K562 (cell line): ENCODE results near the gene CABYR.

ENCODE experiments used
- CTCF ChIP-seq, 3 experiments: IDR thresholded peaks in 2 of 3; conservative IDR thresholded peaks in 1 of 3; 2 replicates each; pipeline ENCODE4 v1.5.1; 2011 to 2012; ENCODE audit warnings: low read length in 3 of 3, mild to moderate bottlenecking in 3 of 3, control low read depth in 2 of 3, improper control_type of control experiment in 1 of 3, inconsistent platforms in 1 of 3, low read depth in 1 of 3, mixed read lengths in 1 of 3, moderate library complexity in 1 of 3; ENCODE audit not compliant: insufficient read depth in 2 of 3
- GABPA ChIP-seq: fragments of 200-800 bp; sonication (Bioruptor generic); conservative IDR thresholded peaks from 2 replicates; pipeline ENCODE4 v1.6.1; 2016; ENCODE audit warnings: low read depth, missing genetic modification characterization, missing compliant biosample characterization
- JUND ChIP-seq, 2 experiments: IDR thresholded peaks; 2 replicates in 1 of 2; 3 replicates in 1 of 2; pipeline ENCODE4 v1.6.1; 2011; ENCODE audit warnings: borderline replicate concordance in 2 of 2, low read depth in 2 of 2, low read length in 2 of 2, improper control_type of control experiment in 1 of 2, missing biosample characterization in 1 of 2, missing genetic modification characterization in 1 of 2, missing genetic modification reagents in 1 of 2
- POLR2A ChIP-seq: fragments of 450-650 bp; conservative IDR thresholded peaks from 2 replicates; pipeline ENCODE4 v1.6.1; 2016
- SETDB1 ChIP-seq: IDR thresholded peaks from one replicate; pipeline ENCODE4 v1.6.1; 2012; ENCODE audit warnings: low read length, control low read depth, inconsistent platforms
- SP2 ChIP-seq: IDR thresholded peaks from 2 replicates; pipeline ENCODE4 v1.6.1; 2011; ENCODE audit warnings: mild to moderate bottlenecking, low read depth, low read length, moderate library complexity; ENCODE audit not compliant: poor library complexity, severe bottlenecking; ENCODE audit errors: extremely low read depth
- ZNF77 ChIP-seq: fragments of 250-450 bp; sonication (Bioruptor Pico); IDR thresholded peaks from 2 replicates; pipeline ENCODE4 v1.5.0; 2020
- TF ChIP-seq, protein P1 (sequence below), 2 experiments: fragments of 450-650 bp in 1 of 2; IDR thresholded peaks; 2 replicates each; pipeline ENCODE4 v1.6.1; 2011 to 2017; ENCODE audit warnings: low read depth in 2 of 2, antibody characterized with exemption in 1 of 2, borderline replicate concordance in 1 of 2, low read length in 1 of 2, mild to moderate bottlenecking in 1 of 2, mixed read lengths in 1 of 2; ENCODE audit not compliant: control insufficient read depth in 1 of 2
- TF ChIP-seq, protein P2 (sequence below): fragments of 250-450 bp; sonication (Bioruptor Pico); IDR thresholded peaks from 2 replicates; pipeline ENCODE4 v1.5.0; 2021

DNA sequence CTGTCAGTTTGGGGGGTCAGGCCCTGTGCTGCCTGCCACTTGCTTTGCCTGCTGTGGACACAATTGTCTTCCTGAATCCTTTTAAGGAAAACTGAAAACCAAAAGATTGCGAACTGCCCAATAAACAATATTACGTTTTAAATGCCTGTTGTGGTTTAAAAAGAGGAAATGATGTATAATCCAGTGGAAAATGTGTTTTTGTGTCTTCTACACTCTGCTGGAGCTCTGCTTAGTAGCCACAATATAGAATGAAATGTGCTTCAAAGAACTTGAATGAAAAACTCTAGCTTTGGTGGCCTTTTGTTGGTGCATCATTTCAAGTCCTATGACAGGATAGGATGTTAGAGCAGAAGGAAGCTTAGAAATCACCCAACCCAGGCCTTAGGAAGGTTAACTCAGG, 23.2 kb upstream of the CABYR start:
- TF ChIP-seq CTCF (IDR thresholded peaks at IDR 0.05 in 2 of 3, conservative IDR thresholded peaks at IDR 0.05 in 1 of 3; ENCODE audit: insufficient read depth in 2 of 3, low read depth in 1 of 3, low read length in 3 of 3) (no peak), SP2 (no peak), SETDB1 (no peak), JUND (IDR thresholded peaks at IDR 0.05; ENCODE audit: borderline replicate concordance, low read depth, low read length) (no peak), JUND (tag; IDR thresholded peaks at IDR 0.05; ENCODE audit: borderline replicate concordance, low read depth, low read length) (no peak), GABPA (no peak), ZNF77 (no peak), POLR2A (no peak)
- TF ChIP-seq, protein P1, sequence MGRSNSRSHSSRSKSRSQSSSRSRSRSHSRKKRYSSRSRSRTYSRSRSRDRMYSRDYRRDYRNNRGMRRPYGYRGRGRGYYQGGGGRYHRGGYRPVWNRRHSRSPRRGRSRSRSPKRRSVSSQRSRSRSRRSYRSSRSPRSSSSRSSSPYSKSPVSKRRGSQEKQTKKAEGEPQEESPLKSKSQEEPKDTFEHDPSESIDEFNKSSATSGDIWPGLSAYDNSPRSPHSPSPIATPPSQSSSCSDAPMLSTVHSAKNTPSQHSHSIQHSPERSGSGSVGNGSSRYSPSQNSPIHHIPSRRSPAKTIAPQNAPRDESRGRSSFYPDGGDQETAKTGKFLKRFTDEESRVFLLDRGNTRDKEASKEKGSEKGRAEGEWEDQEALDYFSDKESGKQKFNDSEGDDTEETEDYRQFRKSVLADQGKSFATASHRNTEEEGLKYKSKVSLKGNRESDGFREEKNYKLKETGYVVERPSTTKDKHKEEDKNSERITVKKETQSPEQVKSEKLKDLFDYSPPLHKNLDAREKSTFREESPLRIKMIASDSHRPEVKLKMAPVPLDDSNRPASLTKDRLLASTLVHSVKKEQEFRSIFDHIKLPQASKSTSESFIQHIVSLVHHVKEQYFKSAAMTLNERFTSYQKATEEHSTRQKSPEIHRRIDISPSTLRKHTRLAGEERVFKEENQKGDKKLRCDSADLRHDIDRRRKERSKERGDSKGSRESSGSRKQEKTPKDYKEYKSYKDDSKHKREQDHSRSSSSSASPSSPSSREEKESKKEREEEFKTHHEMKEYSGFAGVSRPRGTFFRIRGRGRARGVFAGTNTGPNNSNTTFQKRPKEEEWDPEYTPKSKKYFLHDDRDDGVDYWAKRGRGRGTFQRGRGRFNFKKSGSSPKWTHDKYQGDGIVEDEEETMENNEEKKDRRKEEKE (IDR thresholded peaks at IDR 0.05; ENCODE audit: borderline replicate concordance in 1 of 2, control insufficient read depth in 1 of 2, low read depth in 2 of 2, low read length in 1 of 2): no peak
- TF ChIP-seq, protein P2, sequence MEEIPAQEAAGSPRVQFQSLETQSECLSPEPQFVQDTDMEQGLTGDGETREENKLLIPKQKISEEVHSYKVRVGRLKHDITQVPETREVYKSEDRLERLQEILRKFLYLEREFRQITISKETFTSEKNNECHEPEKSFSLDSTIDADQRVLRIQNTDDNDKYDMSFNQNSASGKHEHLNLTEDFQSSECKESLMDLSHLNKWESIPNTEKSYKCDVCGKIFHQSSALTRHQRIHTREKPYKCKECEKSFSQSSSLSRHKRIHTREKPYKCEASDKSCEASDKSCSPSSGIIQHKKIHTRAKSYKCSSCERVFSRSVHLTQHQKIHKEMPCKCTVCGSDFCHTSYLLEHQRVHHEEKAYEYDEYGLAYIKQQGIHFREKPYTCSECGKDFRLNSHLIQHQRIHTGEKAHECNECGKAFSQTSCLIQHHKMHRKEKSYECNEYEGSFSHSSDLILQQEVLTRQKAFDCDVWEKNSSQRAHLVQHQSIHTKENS (CRISPR knock-in tag): no peak
